Stomach (tissue), 4 donors: ENCODE measurements around the gene B3GNT9.

ENCODE experiments used
- CTCF ChIP-seq, 7 experiments: fragments of 450-650 bp in 4 of 7; fragments of 200-600 bp in 3 of 7; sonication (generic) in 3 of 7; IDR thresholded peaks; one replicate each; pipeline ENCODE4 v1.5.1; 2016 to 2019; ENCODE audit warnings: antibody characterized with exemption in 7 of 7, control low read depth in 2 of 7, mild to moderate bottlenecking in 1 of 7
- EP300 ChIP-seq: sonication (generic); formaldehyde crosslinking; IDR thresholded peaks from one replicate; pipeline ENCODE4 v1.6.1; 2017; ENCODE audit warnings: antibody characterized with exemption
- POLR2A ChIP-seq, 4 donors: fragments of 450-650 bp; IDR thresholded peaks; one replicate each; pipeline ENCODE4 v1.6.1; 2016; ENCODE audit warnings: antibody characterized with exemption in 4 of 4, control low read depth in 2 of 4, mild to moderate bottlenecking in 1 of 4, moderate library complexity in 1 of 4
- POLR2AphosphoS5 ChIP-seq, 3 donors: sonication (generic); formaldehyde crosslinking; IDR thresholded peaks; one replicate each; pipeline ENCODE4 v1.6.1; 2016; ENCODE audit warnings: antibody characterized with exemption in 3 of 3

- TF ChIP-seq EP300: no peak
- TF ChIP-seq POLR2A (IDR thresholded peaks at IDR 0.05): no peak
- TF ChIP-seq CTCF (IDR thresholded peaks at IDR 0.05): peak in 1 of 7 experiments; percentile 11
- TF ChIP-seq POLR2AphosphoS5 (IDR thresholded peaks at IDR 0.05): no peak
Observed at GRCh38 chr16:67104061-67104460, 46.7 kb downstream of the B3GNT9 start.
